Measurements from ENCODE around the gene SH2D5.

DNA sequence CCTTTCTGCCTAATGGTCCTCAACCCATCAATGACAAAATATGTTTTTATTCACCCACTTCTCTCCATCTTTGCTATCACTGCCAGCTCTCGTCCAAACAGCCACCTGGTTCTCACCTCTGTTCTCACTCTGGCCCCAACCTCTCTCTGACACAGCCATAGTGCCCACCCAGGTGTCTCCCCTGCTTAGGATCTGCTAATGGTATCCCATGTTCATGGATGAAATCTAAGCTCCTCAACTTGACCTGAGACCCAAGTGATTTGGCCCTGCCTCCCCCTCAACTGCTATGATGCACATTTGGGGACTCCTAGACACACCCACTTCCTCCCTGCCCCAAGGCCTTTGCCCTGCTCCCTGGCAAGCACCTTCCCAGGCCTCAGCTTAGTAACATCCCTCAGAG is 40.6 kb downstream of the SH2D5 start:
- TF ChIP-seq, protein P1, sequence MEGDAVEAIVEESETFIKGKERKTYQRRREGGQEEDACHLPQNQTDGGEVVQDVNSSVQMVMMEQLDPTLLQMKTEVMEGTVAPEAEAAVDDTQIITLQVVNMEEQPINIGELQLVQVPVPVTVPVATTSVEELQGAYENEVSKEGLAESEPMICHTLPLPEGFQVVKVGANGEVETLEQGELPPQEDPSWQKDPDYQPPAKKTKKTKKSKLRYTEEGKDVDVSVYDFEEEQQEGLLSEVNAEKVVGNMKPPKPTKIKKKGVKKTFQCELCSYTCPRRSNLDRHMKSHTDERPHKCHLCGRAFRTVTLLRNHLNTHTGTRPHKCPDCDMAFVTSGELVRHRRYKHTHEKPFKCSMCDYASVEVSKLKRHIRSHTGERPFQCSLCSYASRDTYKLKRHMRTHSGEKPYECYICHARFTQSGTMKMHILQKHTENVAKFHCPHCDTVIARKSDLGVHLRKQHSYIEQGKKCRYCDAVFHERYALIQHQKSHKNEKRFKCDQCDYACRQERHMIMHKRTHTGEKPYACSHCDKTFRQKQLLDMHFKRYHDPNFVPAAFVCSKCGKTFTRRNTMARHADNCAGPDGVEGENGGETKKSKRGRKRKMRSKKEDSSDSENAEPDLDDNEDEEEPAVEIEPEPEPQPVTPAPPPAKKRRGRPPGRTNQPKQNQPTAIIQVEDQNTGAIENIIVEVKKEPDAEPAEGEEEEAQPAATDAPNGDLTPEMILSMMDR (IDR thresholded peaks at IDR 0.05) = no peak
- no peak for TF ChIP-seq POLR2A (IDR thresholded peaks at IDR 0.05)

All from esophagus squamous epithelium (tissue), 4 donors.